Mononuclear cell (primary cell): ENCODE data around the gene YJU2. TPM values are rescaled to one million over a fixed set of nuclear protein-coding genes. Genes with fewer than 3 reads are reported as not detected.

Experiments used
- H3K27me3 ChIP-seq: 2 replicates; pipeline ENCODE4 v1.6.0; 2011; ENCODE audit warnings: low read length, control low read depth; ENCODE audit not compliant: insufficient read depth
- H3K4me1 ChIP-seq: 2 replicates; pipeline ENCODE4 v1.5.1; 2011; ENCODE audit warnings: mild to moderate bottlenecking, low read length, control low read depth; ENCODE audit not compliant: insufficient read depth
- H3K4me3 ChIP-seq: 2 replicates; pipeline ENCODE4 v1.5.1; 2011; ENCODE audit warnings: mild to moderate bottlenecking, low read length, moderate library complexity
- H3K9me3 ChIP-seq: 2 replicates; pipeline ENCODE4 v1.5.1; 2011; ENCODE audit warnings: low read depth, mild to moderate bottlenecking, control low read depth, low read length
- total RNA-seq: library from RNA; depleted of rRNA; stranded (reverse); fragments of >200 nt; gene quantifications from one replicate; pipeline ENCODE4 v1.2.3, GENCODE V29; 2012

YJU2 gene
- total RNA-seq, 1 donor: 47.3 TPM

- Histone ChIP-seq H3K4me1 (no peaks in the 10 kb centered on the region), H3K4me3 (no peak overlapping the region), H3K27me3 (no peaks in the 10 kb centered on the region)
Measured at GRCh38 chr19:4295972-4296771, 49.3 kb downstream of the YJU2 start.

GRCh38 chr19:4297901-4298809 is 51.3 kb downstream of the YJU2 start:
- Histone ChIP-seq H3K4me1 (no peaks in the 10 kb centered on the region), H3K9me3 (no peaks in the 10 kb centered on the region), H3K27me3 (no peaks in the 10 kb centered on the region), H3K4me3 (no peak overlapping the region)

More at GRCh38 chr19:4295972-4296771, 49.3 kb downstream of the YJU2 start:
- no peaks in the 10 kb centered on the region for H3K9me3 ChIP-seq

DNA sequence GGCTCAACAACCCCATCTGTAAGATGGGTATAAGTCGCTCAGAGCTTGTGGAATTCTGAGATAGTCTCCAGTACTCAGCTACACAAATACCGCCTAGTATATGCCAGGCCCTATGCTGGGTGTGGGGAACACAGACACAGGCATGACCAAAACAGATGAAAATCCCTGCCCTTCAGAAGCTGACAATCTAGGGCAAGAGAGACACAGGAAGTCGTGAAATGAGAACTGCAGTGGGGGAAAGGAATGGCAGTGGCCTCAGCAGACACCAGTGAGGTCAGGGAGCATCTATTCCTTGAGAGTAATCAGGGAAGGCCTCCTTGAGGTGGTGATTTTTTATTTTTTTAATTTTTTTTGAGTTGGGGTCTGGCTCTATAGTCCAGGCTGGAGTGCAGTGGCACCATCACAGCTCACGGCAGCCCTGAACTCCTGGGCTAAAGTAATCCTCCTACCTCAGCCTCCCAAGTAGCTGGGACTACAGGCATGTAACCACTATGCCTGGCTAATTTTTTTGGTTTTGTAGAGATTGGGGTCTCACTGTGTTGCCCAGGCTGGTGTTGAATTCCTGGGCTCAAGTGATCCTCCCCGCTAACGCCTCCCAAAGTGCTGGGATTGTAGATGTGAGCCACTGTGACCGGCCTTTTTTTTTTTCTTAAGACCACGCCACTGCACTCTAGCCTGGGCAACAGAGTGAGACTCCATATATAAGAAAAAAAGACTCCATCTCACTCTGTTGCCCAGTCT is 52.1 kb downstream of the YJU2 start:
- no peaks in the 10 kb centered on the region for H3K9me3 ChIP-seq
- H3K4me1 ChIP-seq: peaks cover 4% of the 10 kb centered on the region
- H3K27me3 ChIP-seq: no peaks in the 10 kb centered on the region
- no peak overlapping the region for H3K4me3 ChIP-seq

GRCh38 chr19:4300589-4300988 is 53.7 kb downstream of the YJU2 start:
- Histone ChIP-seq H3K4me3 (no peak overlapping the region), H3K4me1 (peaks cover 9% of the 10 kb centered on the region), H3K9me3 (no peaks in the 10 kb centered on the region), H3K27me3 (no peaks in the 10 kb centered on the region)

DNA sequence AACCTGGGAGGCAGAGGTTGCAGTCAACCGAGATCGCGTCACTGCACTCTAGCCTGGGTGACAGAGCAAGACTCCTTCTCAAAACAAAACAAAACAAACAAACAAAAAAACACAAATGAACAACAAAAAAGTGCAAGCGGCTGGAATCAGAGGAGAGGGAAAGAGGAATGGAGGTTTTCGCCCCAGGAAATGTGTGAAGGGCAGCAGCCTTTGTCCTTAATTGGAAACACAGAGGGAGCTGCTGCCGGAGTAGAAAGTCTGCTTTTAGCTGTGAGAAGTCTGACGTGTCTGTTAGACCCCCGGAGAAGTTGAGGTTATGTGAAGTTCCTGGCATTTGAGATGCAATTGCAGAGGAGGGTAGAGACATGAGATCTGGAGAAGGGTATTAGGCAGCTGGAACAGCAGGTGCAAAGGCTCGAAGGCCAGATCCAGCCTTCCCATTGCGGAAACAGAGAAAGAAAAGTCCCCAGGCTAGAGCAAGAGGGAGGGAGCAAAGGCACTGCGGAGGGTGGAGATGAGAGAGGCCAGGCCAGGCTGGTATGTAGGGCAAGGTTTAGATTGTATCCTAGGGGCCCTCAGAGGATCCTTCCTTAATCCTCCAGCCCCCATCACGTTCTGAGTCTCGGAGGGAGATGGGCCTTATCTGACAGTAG is 54.8 kb downstream of the YJU2 start:
- Histone ChIP-seq H3K4me1 (peaks cover 9% of the 10 kb centered on the region), H3K4me3 (peak overlapping the region; percentile 24), H3K9me3 (no peaks in the 10 kb centered on the region), H3K27me3 (no peaks in the 10 kb centered on the region)

DNA sequence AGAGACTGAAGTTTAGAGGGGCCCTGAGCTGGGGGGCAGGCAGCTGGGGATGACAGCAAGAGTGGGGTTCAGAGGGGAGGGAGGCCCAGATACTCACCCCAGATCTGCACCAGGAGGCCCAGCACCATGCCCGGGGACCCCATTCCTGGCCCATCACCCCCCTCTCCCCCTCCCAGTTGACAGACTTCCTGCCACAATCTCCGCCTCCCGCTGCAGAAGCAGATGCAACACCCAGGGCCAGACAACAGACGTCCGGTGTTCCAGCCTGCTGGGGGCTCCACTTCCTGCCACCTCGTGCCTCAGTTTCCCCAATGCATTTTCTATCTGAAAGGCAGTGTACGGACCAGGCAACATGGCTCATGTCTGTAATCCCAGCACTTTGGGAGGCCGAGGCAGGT is 55.4 kb downstream of the YJU2 start, which contains the start of gene TMIGD2:
Gene TMIGD2, minus strand, starts transcription at position 147 of the 398 bp plus-strand sequence. Its CDS starts 4 bp downstream, at position 143.
- peaks cover 9% of the 10 kb centered on the region for H3K4me1 ChIP-seq
- H3K27me3 ChIP-seq: no peaks in the 10 kb centered on the region
- H3K4me3 ChIP-seq: peak within 1 kb of the TSS; percentile 24
- H3K9me3 ChIP-seq: no peaks in the 10 kb centered on the region

DNA sequence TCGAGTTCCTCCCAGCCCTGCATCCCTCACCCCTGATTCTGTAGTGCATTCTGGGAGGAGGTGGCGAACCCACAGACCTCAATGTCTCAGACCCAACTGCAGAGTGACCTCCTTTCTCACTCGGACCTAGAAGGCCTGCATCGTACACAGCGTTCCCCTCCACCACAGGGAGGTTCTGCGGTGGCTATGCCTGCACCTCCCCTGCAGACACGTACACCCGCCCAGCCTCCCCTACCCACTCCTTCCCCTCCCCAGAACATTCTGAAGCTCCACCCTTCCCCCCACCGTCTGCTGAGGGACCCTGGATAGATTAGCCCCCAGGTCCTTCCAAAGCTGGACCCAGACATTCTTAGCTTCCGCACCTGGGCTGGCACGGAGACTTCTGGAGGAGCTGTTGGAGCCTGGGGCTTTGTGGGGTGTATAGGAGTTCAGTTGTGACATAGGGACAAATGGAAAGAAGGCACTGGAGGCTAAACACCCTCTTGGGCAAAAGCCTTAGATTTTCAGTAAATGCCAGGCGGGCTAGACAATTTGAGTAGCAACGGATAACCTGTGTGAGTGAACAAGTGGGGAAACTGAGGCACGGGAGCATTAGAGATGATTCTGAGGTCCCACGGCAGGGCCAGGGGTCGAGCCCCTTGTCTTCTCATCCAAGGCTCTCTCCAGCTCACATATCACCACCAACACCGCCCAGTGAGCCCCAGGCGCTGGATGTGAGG is 57.1 kb downstream of the YJU2 start:
- Histone ChIP-seq H3K27me3 (no peaks in the 10 kb centered on the region), H3K9me3 (no peaks in the 10 kb centered on the region), H3K4me1 (peaks cover 9% of the 10 kb centered on the region), H3K4me3 (no peak overlapping the region)

GRCh38 chr19:4304538-4305256 is 57.8 kb downstream of the YJU2 start, which contains the start of gene FSD1:
TSS of gene FSD1 (plus strand) at chr19:4304598. CDS start at chr19:4304747, 149 bp downstream.
- Histone ChIP-seq H3K4me3 (no peak within 1 kb of the TSS), H3K27me3 (no peaks in the 10 kb centered on the region), H3K4me1 (peaks cover 9% of the 10 kb centered on the region), H3K9me3 (no peaks in the 10 kb centered on the region)

DNA sequence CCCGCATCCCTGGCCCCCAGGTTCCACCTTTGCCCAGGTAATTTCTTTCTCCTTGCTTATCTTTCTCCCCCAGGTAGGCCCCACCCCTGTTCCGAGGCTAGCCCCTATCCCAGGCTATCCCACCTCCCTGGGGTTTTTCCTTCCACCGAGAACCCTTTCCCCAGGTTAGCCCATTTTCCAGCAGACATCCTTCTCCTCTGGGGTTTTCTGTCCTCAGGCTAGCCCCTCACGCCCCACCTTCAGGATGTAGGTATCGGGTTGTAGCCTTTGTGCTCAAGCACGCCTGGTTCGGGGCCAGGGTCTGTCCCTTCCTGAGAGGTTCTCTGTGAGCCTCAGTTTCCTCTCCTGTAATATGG is 58.4 kb downstream of the YJU2 start:
- Histone ChIP-seq H3K9me3 (no peaks in the 10 kb centered on the region), H3K27me3 (no peaks in the 10 kb centered on the region), H3K4me1 (peaks cover 9% of the 10 kb centered on the region), H3K4me3 (no peak overlapping the region)

DNA sequence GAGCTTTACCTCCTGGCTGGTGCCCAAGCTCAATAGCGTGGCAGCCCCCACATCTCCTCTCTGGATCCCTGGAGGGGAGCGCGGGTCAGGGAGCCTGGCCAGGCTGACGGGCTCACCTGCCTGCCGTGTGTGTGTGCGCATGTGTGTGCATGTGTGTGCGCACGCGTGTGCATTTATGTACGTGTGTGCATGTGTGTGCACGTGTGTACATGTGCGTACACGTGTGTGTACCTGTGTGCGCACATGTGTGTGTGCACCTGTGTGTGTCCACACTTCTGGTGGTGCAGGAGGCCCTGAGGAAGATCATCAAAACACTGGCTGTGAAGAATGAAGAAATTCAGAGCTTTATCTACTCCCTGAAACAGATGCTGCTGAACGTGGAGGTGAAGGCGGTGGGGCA is 58.8 kb downstream of the YJU2 start:
- H3K4me1 ChIP-seq: peaks cover 9% of the 10 kb centered on the region

DNA sequence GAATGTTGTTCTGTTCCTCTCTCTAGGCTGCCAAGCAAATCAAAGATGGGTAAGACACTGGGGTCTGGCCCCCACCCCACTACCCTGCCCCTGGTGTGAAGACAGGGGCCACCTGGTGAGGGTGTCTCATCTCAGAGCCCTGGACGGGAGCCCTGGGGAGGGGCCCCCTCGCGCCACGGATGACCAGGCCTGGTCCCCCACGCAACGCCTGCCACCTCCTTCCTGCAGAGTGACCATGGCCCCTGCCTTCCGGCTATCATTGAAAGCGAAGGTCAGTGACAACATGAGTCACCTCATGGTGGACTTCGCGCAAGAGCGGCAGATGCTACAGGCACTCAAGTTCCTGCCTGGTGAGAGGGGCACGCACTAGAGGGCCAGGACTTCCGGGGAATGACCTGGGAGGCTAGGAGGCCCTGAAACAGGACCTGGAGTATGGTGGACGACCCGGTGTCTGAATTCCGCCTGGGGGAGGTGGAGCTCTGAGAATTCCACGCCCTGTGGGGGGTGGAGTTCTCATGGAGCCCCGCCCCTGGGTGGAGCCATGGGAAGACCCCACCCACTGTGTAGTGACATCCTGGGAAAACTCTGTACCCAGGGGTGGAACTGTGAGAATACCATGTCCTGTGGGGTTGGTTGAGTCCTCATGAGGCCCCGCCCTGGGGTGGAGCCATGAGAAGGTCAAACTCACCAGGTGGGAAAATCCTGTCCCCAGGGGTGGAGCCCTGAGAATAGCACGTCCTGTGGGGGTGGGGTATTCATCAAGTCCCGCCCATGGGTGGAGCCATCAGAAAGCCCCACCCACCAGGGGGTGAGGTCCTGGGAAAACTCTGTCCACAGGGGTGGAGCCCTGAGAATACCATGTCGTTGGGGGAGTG is 63.6 kb downstream of the YJU2 start:
- Histone ChIP-seq H3K4me1 (peaks cover 7% of the 10 kb centered on the region), H3K9me3 (no peaks in the 10 kb centered on the region), H3K4me3 (no peak overlapping the region), H3K27me3 (no peaks in the 10 kb centered on the region)

More for the DNA sequence above, 58.8 kb downstream of the YJU2 start:
- H3K9me3 ChIP-seq: no peaks in the 10 kb centered on the region
- H3K27me3 ChIP-seq: no peaks in the 10 kb centered on the region
- no peak overlapping the region for H3K4me3 ChIP-seq

GRCh38 chr19:4313847-4314490 is 67.1 kb downstream of the YJU2 start:
- H3K27me3 ChIP-seq: no peaks in the 10 kb centered on the region
- peaks cover 8% of the 10 kb centered on the region for H3K4me1 ChIP-seq
- no peak overlapping the region for H3K4me3 ChIP-seq
- H3K9me3 ChIP-seq: no peaks in the 10 kb centered on the region
